AG10803 (cell line): Measurements from ENCODE around the gene SYNM.

Experiments used
- DNase-seq: peaks from one replicate; pipeline ENCODE4 v3.0.0; 2010; ENCODE audit warnings: low read depth
- H3K4me3 ChIP-seq: 2 replicates; pipeline ENCODE4 v1.5.1; 2011; ENCODE audit warnings: mild to moderate bottlenecking, low read length, control low read depth
- CTCF ChIP-seq: conservative IDR thresholded peaks from 2 replicates; pipeline ENCODE4 v1.5.1; 2011; ENCODE audit warnings: mild to moderate bottlenecking, low read length, control low read depth, inconsistent platforms

The SYNM gene

GRCh38 chr15:99172171-99172570 lies 67.3 kb downstream of the SYNM start:
- TF ChIP-seq CTCF, result no peak
- no peak overlapping the region for H3K4me3 ChIP-seq
- no peak for DNase-seq

GRCh38 chr15:99172989-99173388 lies 68.1 kb downstream of the SYNM start:
- DNase-seq, result no peak
- TF ChIP-seq CTCF, result no peak
- no peak overlapping the region for H3K4me3 ChIP-seq

- TF ChIP-seq CTCF, result no peak
- H3K4me3 ChIP-seq, result no peak overlapping the region
- no peak for DNase-seq
Observed at GRCh38 chr15:99174567-99175395, 69.9 kb downstream of the SYNM start.

GRCh38 chr15:99176757-99177156 lies 71.9 kb downstream of the SYNM start:
- no peak overlapping the region for H3K4me3 ChIP-seq
- TF ChIP-seq CTCF, result no peak
- no peak for DNase-seq

GRCh38 chr15:99177679-99178078 lies 72.8 kb downstream of the SYNM start:
- no peak for DNase-seq
- H3K4me3 ChIP-seq, result no peak overlapping the region
- no peak for TF ChIP-seq CTCF

GRCh38 chr15:99180086-99180963 lies 75.4 kb downstream of the SYNM start:
- TF ChIP-seq CTCF, result no peak
- no peak for DNase-seq

More at GRCh38 chr15:99180086-99180963, 75.4 kb downstream of the SYNM start:
- H3K4me3 ChIP-seq, result no peak overlapping the region
